Loucy (cell line): ENCODE measurements around the gene ZNF185.

ENCODE experiments used
- EZH2phosphoT487 ChIP-seq: fragments of 200-600 bp; IDR thresholded peaks from 2 replicates; pipeline ENCODE4 v1.6.1; 2018; ENCODE audit warnings: antibody characterized with exemption, mild to moderate bottlenecking, moderate library complexity, borderline replicate concordance
- TF ChIP-seq, protein P1 (sequence below): fragments of 200-600 bp; sonication (generic); conservative IDR thresholded peaks from 2 replicates; pipeline ENCODE4 v1.5.1; 2014; ENCODE audit warnings: mild to moderate bottlenecking, antibody characterized with exemption, low read length

GRCh38 chrX:152930516-152930915, 32.6 kb downstream of the ZNF185 start:
- TF ChIP-seq, protein P1, sequence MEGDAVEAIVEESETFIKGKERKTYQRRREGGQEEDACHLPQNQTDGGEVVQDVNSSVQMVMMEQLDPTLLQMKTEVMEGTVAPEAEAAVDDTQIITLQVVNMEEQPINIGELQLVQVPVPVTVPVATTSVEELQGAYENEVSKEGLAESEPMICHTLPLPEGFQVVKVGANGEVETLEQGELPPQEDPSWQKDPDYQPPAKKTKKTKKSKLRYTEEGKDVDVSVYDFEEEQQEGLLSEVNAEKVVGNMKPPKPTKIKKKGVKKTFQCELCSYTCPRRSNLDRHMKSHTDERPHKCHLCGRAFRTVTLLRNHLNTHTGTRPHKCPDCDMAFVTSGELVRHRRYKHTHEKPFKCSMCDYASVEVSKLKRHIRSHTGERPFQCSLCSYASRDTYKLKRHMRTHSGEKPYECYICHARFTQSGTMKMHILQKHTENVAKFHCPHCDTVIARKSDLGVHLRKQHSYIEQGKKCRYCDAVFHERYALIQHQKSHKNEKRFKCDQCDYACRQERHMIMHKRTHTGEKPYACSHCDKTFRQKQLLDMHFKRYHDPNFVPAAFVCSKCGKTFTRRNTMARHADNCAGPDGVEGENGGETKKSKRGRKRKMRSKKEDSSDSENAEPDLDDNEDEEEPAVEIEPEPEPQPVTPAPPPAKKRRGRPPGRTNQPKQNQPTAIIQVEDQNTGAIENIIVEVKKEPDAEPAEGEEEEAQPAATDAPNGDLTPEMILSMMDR: no peak
- TF ChIP-seq EZH2phosphoT487: no peak
